GM12873 (cell line): ENCODE results near the gene RAPGEF1.

ENCODE experiments used
- CTCF ChIP-seq: IDR thresholded peaks from 2 replicates; pipeline ENCODE4 v1.5.1; 2012; ENCODE audit warnings: low read depth, mild to moderate bottlenecking, moderate library complexity, low read length, control low read depth; ENCODE audit not compliant: insufficient read depth; ENCODE audit errors: missing control alignments

The RAPGEF1 gene

GRCh38 chr9:131734165-131734610, 5.7 kb downstream of the RAPGEF1 start:
- TF ChIP-seq CTCF = no peak

DNA sequence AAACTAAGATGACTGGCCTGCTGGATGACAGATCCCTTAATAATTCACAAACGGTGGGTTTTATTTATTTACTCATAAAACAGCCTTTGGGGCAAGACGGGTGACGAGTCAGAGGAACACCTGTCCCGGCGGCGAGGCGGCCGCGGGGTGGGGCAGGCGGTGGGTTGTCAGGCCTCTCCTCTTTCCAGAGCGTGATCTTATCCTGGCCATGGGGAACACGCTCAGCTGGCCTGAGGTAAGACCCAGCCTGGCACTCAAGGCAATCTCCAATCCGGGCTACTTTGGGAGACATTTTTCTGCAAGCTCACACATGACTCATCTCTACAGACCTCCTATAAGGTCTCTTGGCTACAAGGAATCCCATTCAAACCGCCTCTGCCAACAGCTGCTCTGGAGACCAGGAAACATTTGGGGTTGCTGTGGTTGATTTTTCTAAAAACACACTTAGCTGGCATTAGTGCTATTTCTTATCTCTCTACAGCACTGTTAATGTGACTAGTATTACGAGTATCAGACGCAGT, 6.3 kb downstream of the RAPGEF1 start:
- no peak for TF ChIP-seq CTCF

DNA sequence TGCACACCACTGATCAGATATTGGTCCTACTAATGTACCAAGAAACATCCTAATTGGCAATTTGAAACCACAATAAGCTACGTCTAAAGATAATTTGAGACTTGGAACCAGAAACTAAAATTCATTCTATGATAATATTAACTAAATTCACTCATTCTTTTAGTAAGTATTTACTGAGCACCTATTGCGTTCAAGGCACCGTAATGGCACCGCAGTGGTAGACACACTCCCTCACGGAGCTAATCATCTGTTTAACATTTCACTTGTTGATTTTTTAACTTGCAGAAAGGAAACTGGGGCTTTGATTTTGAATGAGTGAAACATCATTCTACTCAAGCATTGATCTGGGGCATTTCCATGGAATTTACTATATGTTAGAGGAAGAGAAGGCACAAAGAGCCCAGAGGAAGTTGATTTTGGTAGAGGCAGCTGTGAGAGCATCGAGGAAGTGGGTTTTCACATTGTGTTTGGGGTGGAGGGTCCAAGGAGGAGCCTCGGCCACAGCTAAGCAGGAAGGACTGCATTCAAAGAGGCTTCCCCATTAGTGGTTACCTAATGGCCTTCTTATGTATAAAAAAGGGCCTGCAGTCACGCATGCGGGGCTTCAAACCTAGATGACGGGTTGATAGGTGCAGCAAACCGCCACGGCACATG, 7.1 kb downstream of the RAPGEF1 start:
- no peak for TF ChIP-seq CTCF

- TF ChIP-seq CTCF = no peak
Measured at GRCh38 chr9:131732061-131732526, 7.8 kb downstream of the RAPGEF1 start.

DNA sequence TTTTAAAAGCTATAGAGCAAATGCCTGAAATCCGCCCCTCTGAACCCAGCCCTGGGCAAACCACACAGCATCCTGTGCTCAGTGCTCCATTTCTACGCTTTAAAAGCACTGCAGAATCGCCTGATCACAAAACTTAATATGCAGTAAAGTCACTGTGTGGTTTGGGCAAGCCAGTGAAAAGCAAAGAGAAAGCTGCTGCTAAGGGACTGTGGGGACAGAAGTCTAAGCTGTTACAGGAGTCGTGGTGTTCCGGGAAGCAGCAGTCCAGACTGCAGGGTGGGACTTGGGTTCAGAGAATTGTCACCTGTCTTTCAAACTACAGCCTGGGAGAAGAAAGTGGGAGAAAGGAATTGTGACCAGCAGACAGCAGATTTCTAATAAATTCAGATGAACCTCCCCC, 8.2 kb downstream of the RAPGEF1 start:
- no peak for TF ChIP-seq CTCF

- TF ChIP-seq CTCF = no peak
Measured at GRCh38 chr9:131731237-131731636, 8.6 kb downstream of the RAPGEF1 start.

DNA sequence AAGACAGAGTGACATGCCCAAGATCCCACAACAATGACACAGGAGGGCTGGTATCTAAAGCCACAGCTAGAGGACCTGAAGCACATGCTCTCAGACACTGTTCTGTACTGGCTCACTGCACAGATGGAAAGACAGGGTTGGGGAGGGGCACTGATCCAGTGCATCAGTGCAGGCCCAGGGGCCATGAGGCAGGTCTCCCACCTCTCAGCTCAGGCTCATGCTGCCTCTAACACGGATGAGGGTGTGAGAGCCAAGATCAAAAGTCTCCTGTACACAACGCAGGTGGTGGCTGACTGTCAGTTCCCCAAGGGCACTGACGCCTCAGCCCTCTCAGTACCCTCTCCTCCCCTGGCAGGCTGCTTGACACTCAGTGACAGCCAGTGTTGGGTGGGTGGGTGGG, 10.9 kb downstream of the RAPGEF1 start:
- no peak for TF ChIP-seq CTCF
